Right lobe of liver (tissue), 4 donors: Measurements from ENCODE around the gene FER.

Source experiments
- POLR2A ChIP-seq: fragments of 450-650 bp; IDR thresholded peaks from one replicate; pipeline ENCODE4 v1.6.1; 2017; ENCODE audit warnings: antibody characterized with exemption, mild to moderate bottlenecking
- TF ChIP-seq, protein P1 (sequence below), 4 donors: fragments of 200-600 bp in 3 of 4; fragments of 450-650 bp in 1 of 4; IDR thresholded peaks; one replicate each; pipeline versions ENCODE4 v1.5.1 to v1.8.0; 2016 to 2022; ENCODE audit warnings: antibody characterized with exemption in 4 of 4, mild to moderate bottlenecking in 2 of 4
- donor health status: DM: no; HTN: no; CAD: no.
- donor health status: DM: no; HTN: no; CAD: no.
- donor health status: DM: no; HTN: yes; CAD: no.

DNA sequence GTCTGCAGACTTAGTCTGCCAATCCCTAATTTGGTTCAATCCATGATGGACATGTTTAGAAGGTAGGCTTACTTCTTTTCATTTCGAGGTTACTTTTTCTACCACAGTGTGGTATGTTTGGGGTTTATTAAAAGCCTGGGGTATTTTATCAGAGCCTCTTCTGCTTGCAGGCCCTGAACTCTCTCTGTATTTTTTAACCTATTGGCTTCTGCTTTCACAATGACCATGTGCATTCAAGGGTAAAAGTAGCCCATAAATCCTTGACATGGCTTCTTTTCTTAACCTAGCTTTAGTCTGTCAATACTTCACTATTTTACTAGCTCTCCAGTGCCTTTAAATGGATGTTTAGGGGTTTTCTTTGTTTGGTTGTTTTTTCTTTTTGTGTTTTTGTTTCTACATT lies 286.6 kb downstream of the FER start:
- TF ChIP-seq, protein P1, sequence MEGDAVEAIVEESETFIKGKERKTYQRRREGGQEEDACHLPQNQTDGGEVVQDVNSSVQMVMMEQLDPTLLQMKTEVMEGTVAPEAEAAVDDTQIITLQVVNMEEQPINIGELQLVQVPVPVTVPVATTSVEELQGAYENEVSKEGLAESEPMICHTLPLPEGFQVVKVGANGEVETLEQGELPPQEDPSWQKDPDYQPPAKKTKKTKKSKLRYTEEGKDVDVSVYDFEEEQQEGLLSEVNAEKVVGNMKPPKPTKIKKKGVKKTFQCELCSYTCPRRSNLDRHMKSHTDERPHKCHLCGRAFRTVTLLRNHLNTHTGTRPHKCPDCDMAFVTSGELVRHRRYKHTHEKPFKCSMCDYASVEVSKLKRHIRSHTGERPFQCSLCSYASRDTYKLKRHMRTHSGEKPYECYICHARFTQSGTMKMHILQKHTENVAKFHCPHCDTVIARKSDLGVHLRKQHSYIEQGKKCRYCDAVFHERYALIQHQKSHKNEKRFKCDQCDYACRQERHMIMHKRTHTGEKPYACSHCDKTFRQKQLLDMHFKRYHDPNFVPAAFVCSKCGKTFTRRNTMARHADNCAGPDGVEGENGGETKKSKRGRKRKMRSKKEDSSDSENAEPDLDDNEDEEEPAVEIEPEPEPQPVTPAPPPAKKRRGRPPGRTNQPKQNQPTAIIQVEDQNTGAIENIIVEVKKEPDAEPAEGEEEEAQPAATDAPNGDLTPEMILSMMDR (IDR thresholded peaks at IDR 0.05): no peak
- TF ChIP-seq POLR2A: no peak
